ENCODE measurements around the gene KCTD19. TPM values are rescaled to one million over a fixed set of nuclear protein-coding genes. Genes with fewer than 3 reads are reported as not detected.

KCTD19 gene
- total RNA-seq, 1 experiment from 2014 or later = 1.1 TPM

GRCh38 chr16:67302076-67302475 lies 24.5 kb downstream of the KCTD19 start:
- H3K36me3 Mint-ChIP-seq = no peaks in the 10 kb centered on the region
- H3K9me3 Mint-ChIP-seq = no peaks in the 10 kb centered on the region
- POLR2A ChIA-PET = no interaction called here
- peaks cover 9% of the 10 kb centered on the region for H3K27me3 Mint-ChIP-seq (ENCODE audit: low read depth)
- H3K27ac Mint-ChIP-seq = no peak overlapping the region
- no peak for TF ChIP-seq SMAD3 (CRISPR knock-in tag; IDR thresholded peaks at IDR 0.05; ENCODE audit: borderline replicate concordance)
- TF ChIP-seq FOXK1 (CRISPR knock-in tag; IDR thresholded peaks at IDR 0.05) = no peak
- TF ChIP-seq ATF2 (CRISPR knock-in tag; IDR thresholded peaks at IDR 0.05; ENCODE audit: borderline replicate concordance, low read depth) = no peak
- no peak for TF ChIP-seq MYBL2 (CRISPR knock-in tag; IDR thresholded peaks at IDR 0.05)
- no peak overlapping the region for H3K4me3 Mint-ChIP-seq
- CTCF ChIA-PET = interaction anchor here (0.6 to 1.9 kb wide), 5 partner anchors 17 to 56 kb away, joined by 3 to 9 read pairs (median 4); partner anchors contain the start of genes KCTD19 and LRRC36
- H3K4me1 Mint-ChIP-seq = no peaks in the 10 kb centered on the region
- ATAC-seq = no peak
- DNase-seq (ENCODE audit: low spot score) = no peak

- DNase-seq (ENCODE audit: low spot score) = no peak
- Mint-ChIP-seq H3K36me3 (no peaks in the 10 kb centered on the region), H3K27ac (no peak overlapping the region), H3K4me3 (no peak overlapping the region), H3K9me3 (no peaks in the 10 kb centered on the region), H3K27me3 (ENCODE audit: low read depth) (peaks cover 13% of the 10 kb centered on the region), H3K4me1 (no peaks in the 10 kb centered on the region)
- ATAC-seq = no peak
- POLR2A ChIA-PET = no interaction called here
- TF ChIP-seq SOX15 (CRISPR knock-in tag; IDR thresholded peaks at IDR 0.05) (no peak), NR2C2 (CRISPR knock-in tag; IDR thresholded peaks at IDR 0.05) (no peak), USF2 (CRISPR knock-in tag; IDR thresholded peaks at IDR 0.05) (no peak), ATF6 (CRISPR knock-in tag; IDR thresholded peaks at IDR 0.05) (no peak), FOXP4 (CRISPR knock-in tag; IDR thresholded peaks at IDR 0.05) (no peak), TCF7 (CRISPR knock-in tag; IDR thresholded peaks at IDR 0.05; ENCODE audit: low read depth) (no peak), SMAD3 (CRISPR knock-in tag; IDR thresholded peaks at IDR 0.05; ENCODE audit: borderline replicate concordance) (no peak), FOXK1 (CRISPR knock-in tag; IDR thresholded peaks at IDR 0.05) (no peak), ZNF121 (CRISPR knock-in tag; IDR thresholded peaks at IDR 0.05) (no peak), ESRRA (CRISPR knock-in tag; IDR thresholded peaks at IDR 0.05; ENCODE audit: borderline replicate concordance) (no peak), ZBTB21 (CRISPR knock-in tag; IDR thresholded peaks at IDR 0.05; ENCODE audit: borderline replicate concordance) (no peak), PREB (CRISPR knock-in tag; IDR thresholded peaks at IDR 0.05; ENCODE audit: borderline replicate concordance) (no peak), ZNF532 (CRISPR knock-in tag; IDR thresholded peaks at IDR 0.05; ENCODE audit: borderline replicate concordance) (no peak), NFATC4 (CRISPR knock-in tag; IDR thresholded peaks at IDR 0.05) (no peak), JAZF1 (CRISPR knock-in tag; IDR thresholded peaks at IDR 0.05) (no peak), RELA (CRISPR knock-in tag; IDR thresholded peaks at IDR 0.05; ENCODE audit: borderline replicate concordance) (no peak), ZNF423 (CRISPR knock-in tag; IDR thresholded peaks at IDR 0.05) (no peak)
- CTCF ChIA-PET = no interaction called here
Measured at GRCh38 chr16:67301080-67301782, 25.3 kb downstream of the KCTD19 start.

Data from WTC11 (cell line).